HG03095 (cell line): Measurements from ENCODE around the gene SYPL1.
A peak's percentile ranks its signal among the peaks of the same experiment; 100 is the strongest.

Experiments
- ATAC-seq: cut with Tn5 transposase; IDR thresholded peaks from one replicate; pipeline ENCODE4 v1.9.1; 2021; ENCODE audit warnings: moderate library complexity; ENCODE audit not compliant: unreplicated experiment

The SYPL1 gene

DNA sequence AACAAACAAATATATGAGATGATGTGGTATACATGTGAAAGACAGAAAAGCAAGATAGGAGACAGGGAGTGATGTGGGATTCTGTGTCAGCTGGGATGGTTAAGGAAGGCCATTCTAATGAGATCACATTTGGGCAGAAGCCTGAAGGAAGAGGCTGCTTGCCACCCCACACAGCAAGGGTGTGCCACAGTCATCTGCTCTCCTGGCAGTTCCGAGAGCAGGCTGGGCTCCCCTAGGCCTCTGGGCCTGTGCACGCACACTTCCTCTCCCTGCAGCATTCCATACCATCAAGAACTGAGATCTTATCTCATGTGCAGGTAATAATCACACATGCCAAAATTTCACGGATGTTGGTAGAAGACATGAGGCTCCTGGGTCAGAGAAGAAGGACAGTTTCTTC, 43.1 kb downstream of the SYPL1 start:
- ATAC-seq: no peak

DNA sequence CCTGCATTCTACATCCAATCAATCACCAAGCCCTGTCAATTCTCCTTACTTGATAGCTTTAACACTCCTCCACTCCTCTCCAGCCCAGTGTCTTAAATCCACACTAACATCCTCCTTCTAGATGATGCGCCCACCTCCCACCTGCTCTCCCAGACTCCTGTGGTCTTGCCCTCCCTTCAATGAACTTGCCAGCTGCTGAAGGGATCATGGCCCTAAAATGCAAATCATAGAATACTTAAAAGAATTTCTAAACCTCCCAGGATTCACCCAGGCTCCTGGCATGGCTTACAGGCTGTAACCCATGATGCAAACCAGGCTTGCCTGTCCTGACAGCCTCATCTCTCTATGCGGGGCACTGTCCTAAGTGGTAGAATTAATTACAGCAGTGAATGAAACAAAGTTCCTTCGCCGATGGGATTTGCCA, 43.6 kb downstream of the SYPL1 start:
- no peak for ATAC-seq

DNA sequence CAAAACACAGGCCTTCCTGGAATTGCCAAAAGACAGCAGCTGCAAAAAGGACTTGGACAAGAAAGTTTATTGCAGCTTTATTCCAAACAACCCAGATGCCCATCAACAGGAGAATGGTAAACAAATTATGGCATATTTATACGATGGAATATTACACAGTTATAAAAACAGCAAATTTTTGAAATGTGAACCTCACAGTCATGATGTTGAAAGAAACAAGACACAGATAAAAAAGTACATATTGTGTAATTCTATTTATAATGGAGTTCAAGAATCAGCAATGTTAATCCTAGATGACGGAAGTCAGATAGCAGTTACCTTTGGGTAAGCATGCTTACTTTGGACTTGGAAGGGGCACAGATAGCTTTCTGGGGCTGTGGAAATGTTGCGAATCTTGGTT, 44.4 kb downstream of the SYPL1 start:
- no peak for ATAC-seq

DNA sequence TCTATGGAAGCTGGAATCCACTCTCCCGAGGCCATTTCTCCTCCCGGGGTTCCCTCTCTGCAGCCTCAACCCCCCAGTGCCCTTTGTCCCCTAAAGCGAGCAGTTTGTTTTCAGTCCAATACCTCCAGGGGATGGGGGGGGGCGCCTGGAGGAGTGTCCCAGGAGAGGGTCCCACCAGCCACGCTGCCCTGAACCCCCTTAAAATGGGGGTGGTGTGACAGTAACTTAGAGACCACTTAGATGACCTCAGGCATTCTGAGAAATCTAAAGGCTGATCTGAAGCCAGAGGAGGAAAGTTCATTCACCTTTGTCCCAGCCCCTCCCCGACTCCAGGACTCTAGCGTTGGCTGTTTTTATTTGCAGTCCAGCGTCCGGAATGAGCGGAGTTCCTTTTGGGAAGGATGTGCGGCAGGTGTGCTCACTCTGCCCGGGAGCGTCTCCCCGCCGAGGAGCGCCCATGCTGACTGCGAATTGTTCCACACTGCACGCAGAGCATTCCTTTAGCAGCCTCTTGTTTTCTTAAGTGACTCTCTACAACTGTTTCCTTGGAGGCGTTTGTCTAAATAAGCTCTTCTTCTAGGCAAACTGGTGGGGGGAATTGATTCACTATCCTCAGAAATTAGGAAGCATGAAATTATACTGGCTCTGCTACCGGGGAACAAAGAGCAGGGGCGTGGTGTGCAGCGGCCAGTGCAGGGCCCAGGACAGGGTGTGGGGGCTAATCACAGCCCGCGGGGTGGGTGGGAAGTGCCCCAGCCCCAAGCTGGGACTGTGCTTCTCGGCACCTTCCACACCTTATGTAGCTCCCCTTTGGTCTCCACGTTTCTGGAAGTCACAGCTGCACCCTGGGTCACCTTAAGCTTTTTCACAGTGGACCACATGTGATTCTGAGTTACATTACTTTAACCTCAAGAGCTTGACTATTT, 46.3 kb downstream of the SYPL1 start:
- no peak for ATAC-seq

- no peak for ATAC-seq
Observed at GRCh38 chr7:106064771-106065574, 47.1 kb downstream of the SYPL1 start.

- no peak for ATAC-seq
Observed at GRCh38 chr7:106064316-106064715, 47.8 kb downstream of the SYPL1 start.

DNA sequence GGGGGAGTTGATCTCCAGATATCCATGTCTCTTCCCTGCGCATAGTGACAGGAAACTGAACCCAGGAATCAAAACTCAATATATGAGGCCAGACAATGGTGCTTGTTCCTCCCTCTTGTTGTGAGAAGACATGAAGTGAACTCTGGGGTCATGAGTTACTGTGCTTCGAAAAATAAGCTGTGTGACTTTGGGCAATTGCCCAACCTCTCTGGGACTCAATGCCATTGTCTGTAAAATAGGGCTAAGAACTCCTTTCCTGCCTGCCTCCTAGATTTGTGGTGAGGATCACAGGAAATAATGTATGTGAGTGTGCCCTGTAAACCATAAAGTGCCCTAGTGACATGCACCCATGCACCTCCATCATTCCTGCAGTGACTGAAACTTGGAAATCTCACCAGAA, 48.4 kb downstream of the SYPL1 start:
- ATAC-seq: no peak

DNA sequence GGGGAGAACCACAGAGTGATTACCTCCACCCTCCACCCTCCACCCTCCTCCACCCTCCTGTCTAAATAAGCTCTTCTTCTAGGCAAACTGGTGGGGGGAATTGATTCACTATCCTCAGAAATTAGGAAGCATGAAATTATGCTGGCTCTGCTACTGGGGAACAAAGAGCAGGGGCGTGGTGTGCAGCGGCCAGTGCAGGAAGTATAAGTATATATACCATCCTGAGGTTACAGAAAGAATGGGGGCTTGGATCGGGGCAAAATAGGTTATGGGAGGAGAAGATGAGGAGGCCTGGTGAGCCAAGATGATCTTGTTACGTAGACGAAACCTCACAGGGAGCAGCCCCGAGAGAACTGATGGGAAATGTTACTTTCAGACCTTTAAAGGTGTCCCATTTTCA, 49.1 kb downstream of the SYPL1 start:
- ATAC-seq: no peak

GRCh38 chr7:106062521-106062931, 49.6 kb downstream of the SYPL1 start:
- no peak for ATAC-seq

DNA sequence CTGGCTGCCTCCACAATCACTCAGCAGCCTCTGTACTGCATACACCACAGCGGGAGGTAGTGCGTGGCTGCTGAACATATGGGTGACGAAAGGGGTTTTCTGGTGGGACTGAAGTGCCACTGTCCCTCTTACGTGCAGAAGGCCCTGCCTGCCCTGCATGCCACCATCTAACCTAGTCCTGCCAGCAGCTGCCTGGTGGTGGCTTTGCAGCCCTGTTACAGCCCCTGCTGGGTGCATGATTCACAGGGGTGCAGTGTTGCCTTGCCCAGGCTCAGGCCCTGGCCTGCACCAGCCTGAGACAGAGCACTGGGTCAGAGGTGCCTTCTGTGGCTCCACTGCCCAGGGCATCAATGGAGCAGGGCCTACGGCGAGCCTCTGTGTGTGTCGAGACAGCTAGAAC, 50.1 kb downstream of the SYPL1 start:
- ATAC-seq: no peak

- ATAC-seq: peak; percentile 32
Observed at GRCh38 chr7:106061301-106061979, 50.7 kb downstream of the SYPL1 start.

DNA sequence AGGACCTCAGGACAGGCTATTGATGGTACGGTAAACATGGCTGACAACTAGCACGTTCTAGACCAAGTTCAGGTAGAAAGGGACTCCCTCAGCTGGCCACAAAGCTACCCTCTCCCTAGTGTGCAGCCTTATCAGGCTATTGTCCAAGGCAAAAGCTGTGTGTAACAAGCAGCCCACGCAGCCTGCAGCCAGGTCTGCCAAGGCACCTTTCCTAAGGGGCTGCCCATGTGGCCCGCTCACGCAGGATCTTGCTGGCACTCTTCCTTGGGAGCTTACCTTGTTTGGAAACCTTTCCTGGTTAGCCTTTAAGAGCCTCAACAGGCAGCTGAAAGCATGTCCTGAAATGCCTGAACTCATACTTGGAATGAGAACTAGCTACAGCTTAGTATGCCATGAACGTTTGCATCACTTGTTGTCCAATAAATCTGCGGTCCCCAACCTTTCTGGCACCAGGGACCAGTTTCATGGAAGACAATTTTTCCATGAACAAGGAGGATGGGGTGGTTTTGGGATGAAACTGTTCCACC, 51.7 kb downstream of the SYPL1 start:
- no peak for ATAC-seq

DNA sequence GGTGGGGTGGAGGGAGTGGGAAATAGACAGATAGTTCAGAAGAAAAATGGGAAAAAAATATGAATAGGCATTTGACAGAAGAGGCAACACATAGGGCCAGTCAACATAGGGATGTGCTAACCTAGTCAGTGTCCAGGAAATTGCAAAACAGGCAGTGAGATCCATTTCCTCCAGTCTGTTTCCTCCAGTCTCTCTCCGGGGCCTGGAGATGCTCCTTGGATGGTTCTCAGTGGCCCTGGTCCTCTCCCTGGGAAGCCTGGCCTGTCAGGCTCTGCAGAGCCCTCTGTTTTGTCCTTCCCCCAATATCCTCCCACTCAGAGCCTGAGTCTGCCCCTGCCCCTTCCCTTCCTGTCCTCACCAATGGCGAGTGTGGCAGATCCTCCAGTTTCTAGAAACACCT, 52.6 kb downstream of the SYPL1 start:
- ATAC-seq: no peak

GRCh38 chr7:106058928-106059324, 53.2 kb downstream of the SYPL1 start:
- no peak for ATAC-seq

- ATAC-seq: peak; percentile 64
Observed at GRCh38 chr7:106057962-106058927, 53.9 kb downstream of the SYPL1 start.

DNA sequence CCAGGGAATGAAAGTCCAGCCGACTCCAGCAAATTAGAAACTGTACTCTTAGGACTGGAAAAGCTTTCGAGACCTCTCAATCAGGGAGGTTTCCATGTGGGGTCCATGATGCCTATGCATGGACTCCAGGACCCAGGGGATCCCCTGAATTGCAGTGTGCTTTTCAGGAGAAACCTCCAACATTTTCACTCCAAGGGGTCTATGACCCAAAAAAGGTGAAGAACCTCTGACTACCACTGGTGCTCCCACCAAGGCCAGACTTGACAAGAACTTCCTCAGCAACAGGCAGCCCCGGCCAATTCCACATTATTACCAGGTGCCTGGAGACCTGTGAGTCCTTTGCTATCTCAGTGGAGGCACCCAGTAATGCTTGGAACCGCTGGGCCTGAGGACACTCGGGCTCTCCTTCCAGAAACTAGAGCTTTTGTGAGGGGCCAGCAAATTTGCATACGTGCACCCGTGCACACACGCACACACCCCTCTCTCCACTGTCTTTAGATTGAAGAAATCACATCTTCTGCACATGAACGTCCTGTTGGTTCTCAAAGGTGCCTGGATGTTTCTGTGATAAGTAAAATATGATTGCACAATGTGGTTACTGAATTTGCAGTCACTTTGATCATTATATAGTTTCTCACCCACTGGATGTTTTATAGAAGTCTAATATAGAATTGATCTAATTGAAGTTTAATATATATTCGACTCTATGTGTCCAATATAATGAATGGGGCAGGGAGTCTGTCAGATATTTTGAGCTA, 54.7 kb downstream of the SYPL1 start:
- ATAC-seq: no peak

- peak; percentile 35 for ATAC-seq
Observed at GRCh38 chr7:106056513-106057203, 55.5 kb downstream of the SYPL1 start.

DNA sequence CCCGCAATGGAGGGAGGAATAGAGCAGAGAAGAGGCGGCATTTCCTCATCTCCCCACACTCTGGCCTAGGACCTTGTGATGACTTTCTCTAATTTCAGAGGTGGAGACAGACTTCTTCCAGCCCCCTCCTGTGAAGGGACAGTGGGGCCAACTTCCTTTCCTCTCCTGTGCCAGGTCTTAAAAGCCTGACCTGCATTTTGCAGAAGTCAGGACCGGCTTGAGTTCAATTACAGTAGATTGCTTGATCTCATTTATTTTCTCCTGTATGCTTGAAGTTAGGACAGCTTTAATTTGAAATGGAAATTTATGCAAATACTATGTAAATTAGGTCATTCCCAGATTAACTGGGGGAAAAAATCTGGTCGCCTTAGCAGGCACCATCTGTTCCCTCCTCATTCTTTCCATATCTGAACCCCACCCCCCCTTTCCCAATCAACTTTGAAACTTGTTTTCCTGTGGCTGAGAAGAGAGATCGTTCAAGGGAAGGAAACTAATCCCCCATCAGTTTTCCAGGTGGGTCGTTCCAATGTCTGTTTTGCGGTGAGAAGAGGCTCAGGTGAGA, 57.1 kb downstream of the SYPL1 start:
- ATAC-seq: no peak
